Kidney epithelial cell (primary cell): ENCODE data around the gene MRGPRG. TPM values are rescaled to one million over a fixed set of nuclear protein-coding genes. Genes with fewer than 3 reads are reported as not detected.

ENCODE experiments used
- DNase-seq: peaks from one replicate; pipeline ENCODE4 v3.0.0-alpha.2; 2010; ENCODE audit warnings: low read depth
- H3K27me3 ChIP-seq: 2 replicates; pipeline ENCODE4 v1.6.0; 2011; ENCODE audit warnings: low read length; ENCODE audit not compliant: control insufficient read depth, insufficient read depth
- H3K36me3 ChIP-seq: 2 replicates; pipeline ENCODE4 v1.5.1; 2011; ENCODE audit warnings: low read length; ENCODE audit not compliant: control insufficient read depth, insufficient read depth
- H3K4me3 ChIP-seq: 2 replicates; pipeline ENCODE4 v1.5.1; 2011; ENCODE audit warnings: low read depth, mild to moderate bottlenecking, control low read depth, low read length
- total RNA-seq: library from RNA; depleted of rRNA; stranded (reverse); fragments of >200 nt; gene quantifications from 2 replicates; pipeline ENCODE4 v1.2.3, GENCODE V29; 2015
- TF ChIP-seq, protein P1 (sequence below): IDR thresholded peaks from 2 replicates; pipeline ENCODE4 v1.5.1; 2011; ENCODE audit warnings: mild to moderate bottlenecking, moderate library complexity, low read length, control low read depth, inconsistent platforms; ENCODE audit not compliant: insufficient read depth, poor library complexity, severe bottlenecking

Gene MRGPRG
- total RNA-seq, 1 donor from 2014 or later: not detected

DNA sequence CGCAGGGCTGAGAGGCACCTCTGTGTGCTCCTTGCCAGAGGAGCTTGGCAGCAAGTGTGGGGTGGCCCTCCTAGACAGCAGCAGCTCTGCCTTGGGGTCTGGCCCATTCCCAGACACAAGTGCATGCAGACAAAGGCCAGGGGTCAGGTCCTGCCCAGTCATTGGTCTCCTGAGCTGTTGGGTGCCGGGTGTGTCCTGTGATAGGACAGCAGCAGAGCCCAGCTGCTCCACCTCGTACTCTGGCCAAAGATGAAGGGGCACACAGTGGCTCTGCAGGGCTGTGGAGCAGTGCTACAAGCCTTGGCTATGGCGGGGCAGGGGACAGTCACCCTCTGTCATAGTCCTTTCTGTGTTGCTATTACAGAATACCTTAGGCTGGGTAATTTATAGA is 36.2 kb downstream of the MRGPRG start:
- TF ChIP-seq, protein P1, sequence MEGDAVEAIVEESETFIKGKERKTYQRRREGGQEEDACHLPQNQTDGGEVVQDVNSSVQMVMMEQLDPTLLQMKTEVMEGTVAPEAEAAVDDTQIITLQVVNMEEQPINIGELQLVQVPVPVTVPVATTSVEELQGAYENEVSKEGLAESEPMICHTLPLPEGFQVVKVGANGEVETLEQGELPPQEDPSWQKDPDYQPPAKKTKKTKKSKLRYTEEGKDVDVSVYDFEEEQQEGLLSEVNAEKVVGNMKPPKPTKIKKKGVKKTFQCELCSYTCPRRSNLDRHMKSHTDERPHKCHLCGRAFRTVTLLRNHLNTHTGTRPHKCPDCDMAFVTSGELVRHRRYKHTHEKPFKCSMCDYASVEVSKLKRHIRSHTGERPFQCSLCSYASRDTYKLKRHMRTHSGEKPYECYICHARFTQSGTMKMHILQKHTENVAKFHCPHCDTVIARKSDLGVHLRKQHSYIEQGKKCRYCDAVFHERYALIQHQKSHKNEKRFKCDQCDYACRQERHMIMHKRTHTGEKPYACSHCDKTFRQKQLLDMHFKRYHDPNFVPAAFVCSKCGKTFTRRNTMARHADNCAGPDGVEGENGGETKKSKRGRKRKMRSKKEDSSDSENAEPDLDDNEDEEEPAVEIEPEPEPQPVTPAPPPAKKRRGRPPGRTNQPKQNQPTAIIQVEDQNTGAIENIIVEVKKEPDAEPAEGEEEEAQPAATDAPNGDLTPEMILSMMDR: no peak
- no peaks in the 10 kb centered on the region for H3K36me3 ChIP-seq
- DNase-seq: no peak
- no peaks in the 10 kb centered on the region for H3K27me3 ChIP-seq
- H3K4me3 ChIP-seq: no peak overlapping the region

DNA sequence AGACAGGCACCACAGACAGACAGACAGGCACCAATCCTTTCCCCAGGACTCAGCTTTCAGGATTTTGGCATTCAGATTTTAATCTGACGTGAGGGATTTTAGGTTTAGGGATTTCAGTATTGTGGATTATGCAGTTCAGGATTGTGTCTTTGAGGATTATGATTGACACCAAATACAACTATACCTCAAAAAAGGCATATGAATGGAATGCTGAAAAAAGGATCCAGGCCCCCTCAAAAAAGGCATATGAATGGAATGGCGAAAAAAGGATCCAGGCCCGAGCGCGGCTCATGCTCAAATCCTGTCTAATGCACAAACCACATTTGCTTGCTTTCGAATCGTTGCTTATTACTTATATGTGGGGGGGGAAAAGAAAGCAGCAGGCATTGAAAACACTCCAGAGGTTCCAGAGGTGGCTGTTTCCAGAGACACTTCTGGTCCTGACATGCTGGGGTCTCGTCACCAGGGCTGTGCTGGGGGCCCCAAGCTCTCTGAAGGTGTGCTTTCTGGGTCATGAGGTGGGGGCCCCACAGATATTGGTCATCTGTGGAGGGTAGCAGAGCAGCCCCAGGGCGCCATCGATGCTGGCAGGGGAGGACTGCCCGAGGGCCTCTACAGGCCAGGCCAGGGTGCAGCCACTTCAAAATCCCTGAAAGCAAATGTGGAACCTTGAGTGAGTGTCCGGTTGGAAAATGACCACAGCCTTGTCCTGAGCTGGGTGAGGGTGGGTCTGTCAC is 36.7 kb downstream of the MRGPRG start:
- Histone ChIP-seq H3K27me3 (no peaks in the 10 kb centered on the region), H3K4me3 (no peak overlapping the region), H3K36me3 (no peaks in the 10 kb centered on the region)
- DNase-seq: no peak
- TF ChIP-seq, protein P1: no peak

DNA sequence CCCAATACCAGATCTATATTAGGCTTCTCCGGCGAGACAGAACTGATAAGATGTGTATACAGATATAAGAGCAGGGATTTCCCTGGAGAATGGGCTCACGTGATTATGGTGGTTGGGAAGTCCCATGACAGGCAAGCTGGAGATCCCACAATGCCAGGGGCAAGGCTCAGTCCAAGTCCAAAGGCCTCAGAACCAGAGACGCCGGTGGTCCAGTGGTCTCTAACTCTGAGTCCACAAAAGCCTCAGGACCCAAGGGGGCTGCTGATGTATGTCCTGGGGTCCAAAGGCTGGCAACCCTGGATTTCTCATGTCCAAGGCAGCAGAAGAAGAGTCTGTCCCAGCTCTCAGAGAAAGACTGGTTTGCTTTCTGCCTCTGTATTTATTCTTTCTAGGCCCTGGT is 37.7 kb downstream of the MRGPRG start:
- no peak overlapping the region for H3K4me3 ChIP-seq
- H3K27me3 ChIP-seq: no peaks in the 10 kb centered on the region
- TF ChIP-seq, protein P1: no peak
- DNase-seq: no peak
- H3K36me3 ChIP-seq: no peaks in the 10 kb centered on the region

DNA sequence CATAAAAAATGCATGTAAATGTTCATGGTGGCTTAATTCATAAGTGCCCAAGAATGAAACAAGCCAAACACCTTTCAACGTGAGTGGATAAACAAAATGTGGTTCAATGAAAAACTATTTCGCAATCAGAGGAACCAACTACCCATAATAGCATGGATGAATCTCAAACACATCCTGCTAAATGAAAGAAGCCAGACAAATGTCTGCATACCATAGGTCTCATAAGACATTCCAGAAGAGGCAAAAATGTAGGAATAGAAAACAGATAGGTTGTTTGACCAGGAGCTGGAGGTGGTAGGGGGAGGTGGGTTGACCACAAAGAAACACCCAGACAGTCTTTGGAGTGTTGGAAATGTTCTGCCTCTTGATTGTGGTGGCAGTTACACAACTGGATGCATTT is 40.3 kb downstream of the MRGPRG start:
- H3K4me3 ChIP-seq: no peak overlapping the region
- no peaks in the 10 kb centered on the region for H3K36me3 ChIP-seq
- no peaks in the 10 kb centered on the region for H3K27me3 ChIP-seq
- no peak for DNase-seq
- TF ChIP-seq, protein P1: no peak

GRCh38 chr11:3177931-3178330 is 40.7 kb downstream of the MRGPRG start:
- Histone ChIP-seq H3K27me3 (no peaks in the 10 kb centered on the region), H3K36me3 (no peaks in the 10 kb centered on the region), H3K4me3 (no peak overlapping the region)
- DNase-seq: no peak
- TF ChIP-seq, protein P1: no peak

DNA sequence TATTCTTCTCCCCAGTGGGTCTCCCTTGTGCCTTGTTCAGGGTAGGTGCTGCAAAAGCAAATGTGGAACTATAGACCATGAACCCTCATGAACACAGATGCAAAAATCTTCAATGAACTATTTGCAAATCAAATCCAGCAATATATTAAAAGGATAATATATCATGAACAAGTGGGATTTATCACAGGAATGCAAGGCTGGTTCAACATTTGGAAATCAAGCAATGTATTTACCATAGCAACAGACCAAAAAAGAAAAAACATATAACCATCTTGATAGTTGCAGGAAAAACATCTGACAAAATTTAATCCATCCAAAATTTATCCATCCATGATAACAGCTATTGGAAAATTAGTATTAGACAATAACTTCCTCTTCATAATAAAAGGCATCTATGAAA is 42.1 kb downstream of the MRGPRG start:
- DNase-seq: no peak
- TF ChIP-seq, protein P1: no peak
- Histone ChIP-seq H3K36me3 (no peaks in the 10 kb centered on the region), H3K4me3 (no peak overlapping the region), H3K27me3 (peaks cover 7% of the 10 kb centered on the region)
